SK-N-MC (cell line): Measurements from ENCODE around the gene GLT8D1.
"Not testable (repeated sequence)": the region's sequence is repeated elsewhere in the genome, so short reads cannot be mapped to it uniquely, and the experiment has no call there.

ENCODE experiments used
- EZH2 ChIP-seq: fragments of 200-600 bp; sonication (generic); IDR thresholded peaks from one replicate; pipeline ENCODE4 v1.6.1; 2017; ENCODE audit warnings: antibody characterized with exemption
- POLR2AphosphoS5 ChIP-seq: IDR thresholded peaks from 2 replicates; pipeline ENCODE4 v1.6.1; 2012; ENCODE audit warnings: mild to moderate bottlenecking, low read depth, low read length, borderline replicate concordance

GRCh38 chr3:52728753-52729152 is 23.2 kb upstream of the GLT8D1 start:
- TF ChIP-seq POLR2AphosphoS5, EZH2: not testable (repeated sequence)
